GM12864 (cell line): Measurements from ENCODE around the gene HOXB8.
A peak's percentile ranks its signal among the peaks of the same experiment; 100 is the strongest.

Experiments
- DNase-seq: peaks from one replicate; pipeline ENCODE4 v3.0.0-alpha.2; 2011; ENCODE audit warnings: low read depth
- H3K4me3 ChIP-seq: 2 replicates; pipeline ENCODE4 v1.5.1; 2011; ENCODE audit warnings: mild to moderate bottlenecking, low read depth, low read length, control low read depth
- CTCF ChIP-seq: IDR thresholded peaks from 2 replicates; pipeline ENCODE4 v1.5.1; 2011; ENCODE audit warnings: low read depth, mild to moderate bottlenecking, moderate library complexity, low read length, control low read depth, inconsistent platforms; ENCODE audit errors: missing control alignments

Gene HOXB8

GRCh38 chr17:48616717-48617470, 1.8 kb upstream of the HOXB8 start:
- TF ChIP-seq CTCF: no peak
- H3K4me3 ChIP-seq: no peak overlapping the region
- no peak for DNase-seq

DNA sequence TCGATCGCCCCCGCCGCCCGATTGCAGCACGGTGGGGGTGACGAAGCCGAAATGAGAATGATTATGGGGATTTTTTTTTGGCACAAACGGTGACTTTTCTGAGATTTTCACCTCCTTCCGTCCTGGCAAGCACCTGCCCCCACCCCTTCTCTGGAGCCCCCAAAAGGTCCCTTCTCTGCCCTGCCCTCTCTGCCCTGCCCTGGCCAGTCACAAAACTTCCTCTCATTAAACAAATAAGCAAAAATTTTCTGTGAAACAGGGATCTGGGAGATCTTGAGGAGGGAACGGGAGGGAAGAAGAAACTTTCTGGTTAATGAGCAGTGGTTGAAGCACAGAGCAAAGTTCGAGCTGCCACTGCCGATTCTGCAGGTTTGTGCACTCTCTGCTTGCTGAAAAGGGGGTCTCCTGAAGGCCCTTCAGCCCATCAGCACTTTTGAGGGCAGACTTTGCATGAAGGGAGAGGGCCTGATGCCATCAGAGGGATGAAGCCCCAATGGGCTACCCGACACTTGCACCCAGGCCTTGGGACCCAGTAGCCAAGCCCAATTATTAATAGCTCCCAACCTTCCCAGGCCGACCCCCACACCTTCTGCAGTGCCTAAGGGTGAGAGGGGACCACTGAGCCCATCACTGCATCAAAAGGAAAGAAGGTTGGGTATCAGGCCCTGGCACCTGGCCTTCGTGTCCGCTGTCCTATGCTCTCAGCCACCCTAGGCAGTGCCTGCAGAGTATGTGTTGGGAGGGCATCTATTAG, 1.0 kb upstream of the HOXB8 start:
- DNase-seq: no peak
- no peak overlapping the region for H3K4me3 ChIP-seq
- TF ChIP-seq CTCF: no peak

GRCh38 chr17:48613862-48614694, 1.0 kb downstream of the HOXB8 start:
- no peak for TF ChIP-seq CTCF
- no peak overlapping the region for H3K4me3 ChIP-seq
- no peak for DNase-seq

- no peak for DNase-seq
- peak overlapping the region; percentile 34 for H3K4me3 ChIP-seq
Measured at GRCh38 chr17:48612854-48613691, 2.0 kb downstream of the HOXB8 start.

GRCh38 chr17:48612456-48612853, 2.6 kb downstream of the HOXB8 start:
- TF ChIP-seq CTCF: no peak

More at GRCh38 chr17:48612854-48613691, 2.0 kb downstream of the HOXB8 start:
- peak; percentile 29 for TF ChIP-seq CTCF

GRCh38 chr17:48611681-48612455, 3.2 kb downstream of the HOXB8 start:
- TF ChIP-seq CTCF: no peak
- H3K4me3 ChIP-seq: peak overlapping the region; percentile 60
- no peak for DNase-seq

More at GRCh38 chr17:48612456-48612853, 2.6 kb downstream of the HOXB8 start:
- peak overlapping the region; percentile 34 for H3K4me3 ChIP-seq
- DNase-seq: no peak
